GM12872 (cell line): ENCODE measurements around the gene SH3RF1.

Experiments used
- TF ChIP-seq, protein P1 (sequence below): IDR thresholded peaks from 3 replicates; pipeline ENCODE4 v1.5.1; 2011; ENCODE audit warnings: low read depth, mild to moderate bottlenecking, low read length, moderate library complexity; ENCODE audit not compliant: insufficient read depth

SH3RF1 gene

DNA sequence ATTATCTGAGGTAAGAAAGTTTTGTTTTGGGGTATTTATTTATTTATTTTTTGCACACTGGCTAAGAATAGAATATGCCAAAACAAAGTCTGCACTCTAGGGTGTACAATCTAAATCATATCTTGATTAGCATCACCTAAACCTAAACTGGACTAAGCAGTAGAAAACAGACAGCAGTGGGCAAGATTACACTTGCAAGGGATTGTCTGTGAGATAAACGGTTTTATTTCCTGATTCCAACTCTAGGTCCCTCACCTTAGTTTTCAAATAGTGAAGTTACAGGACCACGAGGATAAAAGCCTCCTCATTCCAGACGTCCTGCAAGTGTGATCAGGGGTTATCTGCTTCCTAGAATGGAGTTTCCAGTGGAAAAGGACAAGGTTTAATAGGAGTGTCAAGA, 86.1 kb downstream of the SH3RF1 start:
- TF ChIP-seq, protein P1, sequence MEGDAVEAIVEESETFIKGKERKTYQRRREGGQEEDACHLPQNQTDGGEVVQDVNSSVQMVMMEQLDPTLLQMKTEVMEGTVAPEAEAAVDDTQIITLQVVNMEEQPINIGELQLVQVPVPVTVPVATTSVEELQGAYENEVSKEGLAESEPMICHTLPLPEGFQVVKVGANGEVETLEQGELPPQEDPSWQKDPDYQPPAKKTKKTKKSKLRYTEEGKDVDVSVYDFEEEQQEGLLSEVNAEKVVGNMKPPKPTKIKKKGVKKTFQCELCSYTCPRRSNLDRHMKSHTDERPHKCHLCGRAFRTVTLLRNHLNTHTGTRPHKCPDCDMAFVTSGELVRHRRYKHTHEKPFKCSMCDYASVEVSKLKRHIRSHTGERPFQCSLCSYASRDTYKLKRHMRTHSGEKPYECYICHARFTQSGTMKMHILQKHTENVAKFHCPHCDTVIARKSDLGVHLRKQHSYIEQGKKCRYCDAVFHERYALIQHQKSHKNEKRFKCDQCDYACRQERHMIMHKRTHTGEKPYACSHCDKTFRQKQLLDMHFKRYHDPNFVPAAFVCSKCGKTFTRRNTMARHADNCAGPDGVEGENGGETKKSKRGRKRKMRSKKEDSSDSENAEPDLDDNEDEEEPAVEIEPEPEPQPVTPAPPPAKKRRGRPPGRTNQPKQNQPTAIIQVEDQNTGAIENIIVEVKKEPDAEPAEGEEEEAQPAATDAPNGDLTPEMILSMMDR, result no peak

DNA sequence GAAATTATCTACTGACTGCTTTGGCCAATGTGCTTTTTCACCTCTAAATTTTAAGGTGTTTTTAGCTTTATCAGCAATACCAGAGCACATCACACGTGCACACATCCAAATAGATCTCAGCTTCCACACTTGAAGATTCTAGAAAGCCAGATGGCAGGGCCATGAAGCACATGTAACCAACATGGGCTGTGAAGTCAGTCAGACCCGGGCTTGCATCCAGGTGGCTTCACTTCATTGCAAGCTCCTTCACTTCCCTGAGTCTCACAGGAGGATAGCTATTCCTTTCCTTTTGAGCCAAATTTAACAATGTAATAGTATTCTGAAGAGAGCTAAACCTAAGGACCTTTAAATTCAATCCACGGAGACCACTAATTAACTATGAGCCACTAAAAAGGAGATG, 86.5 kb downstream of the SH3RF1 start:
- TF ChIP-seq, protein P1, result no peak

DNA sequence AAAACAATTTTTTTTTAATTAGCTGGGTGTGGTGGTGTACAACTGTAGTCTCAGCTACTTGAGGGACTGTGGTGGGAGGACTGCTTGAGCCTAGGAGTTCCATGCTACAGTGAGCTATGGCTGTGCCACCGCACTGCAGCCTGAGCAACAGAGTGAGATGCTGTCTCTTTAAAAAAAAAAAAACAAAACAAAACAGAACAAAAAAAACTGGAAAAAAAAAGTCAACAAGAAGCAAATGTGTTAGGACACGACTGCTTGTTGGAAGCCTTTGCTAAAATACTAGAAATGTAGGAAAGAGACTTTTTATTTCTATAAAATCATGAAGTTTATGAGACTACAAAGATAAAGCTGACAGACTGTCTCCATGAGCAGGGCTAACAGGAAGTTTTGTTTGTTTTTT, 87.2 kb downstream of the SH3RF1 start:
- TF ChIP-seq, protein P1, result no peak

DNA sequence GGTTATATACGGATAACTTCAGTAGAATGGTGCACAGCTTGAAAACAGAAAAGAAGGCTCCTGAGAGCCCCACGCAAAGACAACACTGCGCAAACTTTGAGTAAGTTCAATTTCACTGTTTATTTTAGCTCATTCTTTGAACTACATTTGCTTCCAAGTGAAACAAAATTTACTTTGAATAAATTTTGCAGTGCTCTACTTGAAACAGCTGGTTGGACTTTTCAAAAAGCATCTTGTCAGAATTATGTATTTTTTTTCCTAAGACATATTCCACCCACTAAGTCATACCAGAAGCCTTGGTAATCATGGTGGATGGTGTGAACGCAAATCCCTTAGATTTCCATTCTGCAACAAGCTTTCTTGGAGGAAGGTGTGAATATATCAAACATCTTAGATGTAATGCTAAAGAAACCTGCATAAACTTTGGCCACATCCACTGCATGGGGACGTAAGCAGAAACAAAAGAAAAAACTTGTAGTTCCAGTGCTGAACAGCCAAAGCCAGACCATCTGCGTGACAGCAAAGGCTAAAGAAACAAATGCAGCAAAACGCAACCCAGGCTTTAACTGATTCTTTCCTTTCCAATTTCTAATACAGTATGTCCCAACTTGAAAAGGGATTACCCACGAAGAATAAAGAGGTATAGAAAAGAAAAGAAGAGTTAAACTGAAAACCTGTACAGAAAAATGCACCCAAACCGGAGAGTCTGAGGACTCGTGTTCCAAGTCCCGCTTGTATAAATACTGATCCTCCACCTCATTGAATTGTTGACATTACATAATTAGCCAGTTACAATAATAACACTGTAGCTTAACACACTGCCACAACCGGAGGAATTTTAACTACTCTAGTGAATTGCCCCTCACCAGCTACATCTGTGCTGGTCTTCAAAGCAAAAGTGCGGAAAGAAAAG, 90.9 kb downstream of the SH3RF1 start:
- TF ChIP-seq, protein P1, result no peak

DNA sequence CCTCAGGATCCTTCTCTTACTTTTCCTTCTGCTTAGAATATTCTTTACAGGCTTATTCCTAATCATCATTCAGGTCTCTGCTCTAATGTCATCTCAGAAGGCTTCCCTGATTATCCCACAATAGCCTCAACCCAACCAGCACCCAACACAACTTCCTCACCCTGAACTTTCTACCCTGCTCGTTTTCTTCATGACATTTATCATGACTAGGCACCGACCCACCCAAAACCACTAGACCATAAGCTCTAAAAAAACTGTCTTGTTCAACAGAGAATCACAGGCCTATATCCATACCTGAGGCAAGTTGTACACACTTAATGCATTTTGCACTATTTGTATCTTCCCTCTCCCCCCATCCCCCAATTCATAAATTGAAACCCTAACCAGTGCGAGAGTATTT, 95.3 kb downstream of the SH3RF1 start:
- TF ChIP-seq, protein P1, result no peak

DNA sequence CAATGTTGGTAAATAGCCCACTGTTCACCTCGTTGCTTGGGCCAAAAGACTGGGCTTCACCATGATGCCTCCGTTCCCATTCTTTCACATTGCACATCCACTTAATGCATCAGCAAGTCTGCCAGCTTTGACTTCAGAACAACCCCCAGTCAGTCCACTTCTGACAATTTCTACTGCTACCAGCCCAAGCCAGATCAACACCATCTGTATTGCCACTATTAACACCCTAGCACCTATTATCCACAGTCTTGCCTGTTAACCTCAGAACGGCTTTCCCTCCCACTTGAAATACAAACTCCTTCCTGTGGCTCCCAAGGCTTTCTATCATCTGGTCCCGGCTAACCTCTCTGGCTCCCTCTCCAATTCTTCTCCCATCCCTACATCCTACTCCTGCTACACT, 95.7 kb downstream of the SH3RF1 start:
- TF ChIP-seq, protein P1, result no peak

DNA sequence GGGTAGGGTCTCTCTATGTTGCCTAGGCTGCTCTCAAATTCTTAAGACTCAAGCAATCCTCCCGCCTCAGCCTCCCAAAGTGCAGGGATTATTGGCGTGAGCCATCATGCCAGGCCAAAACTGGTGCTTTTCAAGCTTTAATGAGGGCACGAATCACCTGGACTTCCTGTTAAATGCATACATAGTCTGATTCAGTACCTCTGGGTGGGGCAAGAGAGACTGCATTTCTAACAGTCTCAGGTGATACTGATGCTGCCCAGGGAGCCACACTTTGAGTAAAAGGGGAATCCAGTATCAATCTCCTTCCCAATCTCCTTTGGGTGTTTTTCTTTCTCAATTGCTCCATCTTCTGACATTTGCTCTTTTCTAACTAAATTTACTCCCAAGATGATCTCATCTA, 96.5 kb downstream of the SH3RF1 start:
- TF ChIP-seq, protein P1, result no peak
